ENCODE data around the gene NUCB2.

Gene NUCB2

GRCh38 chr11:17276236-17277023, at the start of gene NUCB2:
NUCB2 (plus strand) TSS chr11:17276739; CDS start chr11:17295324, 18,585 bp downstream.
- in situ Hi-C loops (cut with MboI; ENCODE audit: low sequenced_read_pairs): no loop called here

DNA sequence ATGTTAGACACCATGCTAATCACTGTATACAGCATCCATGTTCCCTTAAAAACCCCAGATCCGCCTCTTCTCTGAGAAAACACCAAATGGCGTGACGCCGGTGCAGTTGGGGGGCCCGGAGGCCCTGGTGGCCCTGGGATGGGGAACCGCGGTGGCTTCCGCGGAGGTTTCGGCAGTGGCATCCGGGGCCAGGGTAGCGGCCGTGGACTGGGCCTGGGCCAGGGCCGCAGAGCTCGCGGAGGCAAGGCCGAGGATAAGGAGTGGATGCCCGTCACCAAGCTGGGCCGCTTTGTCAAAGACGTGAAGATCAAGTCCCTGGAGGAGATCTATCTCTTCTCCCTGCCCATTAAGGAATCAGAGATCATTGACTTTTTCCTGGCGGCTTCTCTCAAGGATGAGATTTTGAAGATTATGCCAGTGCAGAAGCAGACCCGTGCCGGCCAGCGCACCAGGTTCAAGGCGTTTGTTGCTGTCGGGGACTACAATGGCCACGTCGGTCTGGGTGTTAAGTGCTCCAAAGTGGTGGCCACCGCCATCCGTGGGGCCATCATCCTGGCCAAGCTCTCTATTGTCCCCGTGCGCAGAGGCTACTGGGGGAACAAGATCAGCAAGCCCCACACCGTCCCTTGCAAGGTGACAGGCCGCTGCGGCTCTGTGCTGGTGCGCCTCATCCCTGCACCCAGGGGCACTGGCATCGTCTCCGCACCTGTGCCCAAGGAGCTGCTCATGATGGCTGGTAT, 48.2 kb upstream of the NUCB2 start:
- in situ Hi-C loops (cut with MboI; ENCODE audit: low sequenced_read_pairs): loop anchor here (25.0 kb wide), 1 partner anchor 309 kb away; the partner anchor contains the start of genes OTOG and USH1C

DNA sequence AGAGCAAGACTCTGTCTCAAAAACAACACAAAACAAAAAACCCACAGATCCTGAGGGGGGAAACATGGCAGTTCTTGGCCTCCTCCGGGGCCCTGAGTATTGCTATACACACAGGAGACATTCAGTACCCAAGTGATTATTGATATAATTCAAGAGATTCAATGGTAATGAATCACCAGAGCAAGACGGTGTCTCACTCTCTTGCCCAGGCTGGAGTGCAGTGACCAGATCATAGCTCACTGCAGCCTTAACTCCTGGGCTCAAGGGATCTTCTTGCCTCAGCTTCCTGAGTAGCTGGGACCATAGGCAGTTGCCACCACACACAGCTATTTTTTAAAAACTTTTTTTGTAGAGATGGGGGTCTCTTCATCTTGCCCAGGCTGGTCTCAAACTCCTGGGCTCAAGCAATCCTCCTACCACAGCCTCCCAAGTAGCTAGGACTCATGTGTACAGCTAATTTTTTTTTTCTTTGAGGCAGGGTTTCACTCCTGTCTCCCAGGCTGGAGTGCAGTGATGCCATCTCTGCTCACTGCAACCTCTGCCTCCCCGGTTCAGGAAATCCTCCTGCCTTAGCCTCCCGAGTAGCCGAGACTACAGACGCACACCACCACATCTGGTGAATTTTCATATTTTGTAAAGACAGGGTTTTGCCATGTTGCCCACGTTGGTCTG, 46.9 kb upstream of the NUCB2 start:
- in situ Hi-C loops (cut with MboI; ENCODE audit: low sequenced_read_pairs): loop anchor here (25.0 kb wide), 1 partner anchor 308 kb away; the partner anchor contains the start of genes OTOG and USH1C

DNA sequence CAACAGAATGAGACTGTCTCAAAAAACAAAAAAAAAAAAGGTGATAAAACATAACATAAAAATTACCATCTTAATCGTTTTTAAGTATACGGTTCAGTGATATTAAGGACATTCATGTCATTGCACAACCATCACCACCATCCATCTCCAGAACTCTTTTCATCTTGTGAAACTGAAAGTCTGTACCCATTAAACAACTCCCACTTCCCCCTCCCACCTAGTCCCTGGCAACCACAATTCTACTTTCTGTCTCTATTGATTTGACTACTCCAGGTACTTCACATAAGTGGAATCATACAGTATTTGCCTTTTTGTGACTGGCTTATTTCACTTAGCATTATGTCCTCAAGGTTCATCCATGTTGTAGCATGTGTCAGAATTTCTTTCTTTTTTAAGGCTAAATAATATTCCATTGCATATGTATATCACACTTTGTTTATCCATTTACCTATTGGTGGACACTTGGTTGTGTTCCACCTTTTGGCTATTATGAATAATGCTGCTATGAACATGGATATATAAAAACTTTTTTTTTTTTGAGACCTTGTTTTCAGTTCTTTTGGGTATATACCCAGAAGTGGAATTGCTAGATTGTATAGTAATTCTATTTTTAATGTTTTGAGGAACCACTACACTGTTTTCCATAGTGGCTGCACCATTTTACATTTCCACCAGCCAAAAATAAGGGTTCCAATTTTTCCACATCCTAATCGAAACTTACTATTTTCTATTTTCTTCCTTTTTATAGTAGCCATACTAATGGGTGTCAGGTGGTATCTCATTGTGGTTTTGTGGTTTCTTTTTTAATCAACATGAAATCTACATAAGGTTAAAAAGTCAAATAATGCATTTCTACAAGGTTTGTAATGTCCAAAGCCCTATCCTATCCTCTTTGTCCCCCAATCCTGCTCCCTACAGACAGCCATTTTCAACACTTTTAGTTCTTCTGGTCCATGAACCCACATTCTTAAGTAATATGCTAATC, 45.4 kb upstream of the NUCB2 start:
- in situ Hi-C loops (cut with MboI; ENCODE audit: low sequenced_read_pairs): loop anchor here (25.0 kb wide), 1 partner anchor 306 kb away; the partner anchor contains the start of genes OTOG and USH1C

- in situ Hi-C loops (cut with MboI; ENCODE audit: low sequenced_read_pairs): loop anchor here (25.0 kb wide), 1 partner anchor 304 kb away; the partner anchor contains the start of genes OTOG and USH1C
Observed at GRCh38 chr11:17233101-17233500, 43.4 kb upstream of the NUCB2 start.

- in situ Hi-C loops (cut with MboI; ENCODE audit: low sequenced_read_pairs): loop anchor here (25.0 kb wide), 1 partner anchor 299 kb away; the partner anchor contains the start of genes OTOG and USH1C
Observed at GRCh38 chr11:17238377-17238776, 38.2 kb upstream of the NUCB2 start.

DNA sequence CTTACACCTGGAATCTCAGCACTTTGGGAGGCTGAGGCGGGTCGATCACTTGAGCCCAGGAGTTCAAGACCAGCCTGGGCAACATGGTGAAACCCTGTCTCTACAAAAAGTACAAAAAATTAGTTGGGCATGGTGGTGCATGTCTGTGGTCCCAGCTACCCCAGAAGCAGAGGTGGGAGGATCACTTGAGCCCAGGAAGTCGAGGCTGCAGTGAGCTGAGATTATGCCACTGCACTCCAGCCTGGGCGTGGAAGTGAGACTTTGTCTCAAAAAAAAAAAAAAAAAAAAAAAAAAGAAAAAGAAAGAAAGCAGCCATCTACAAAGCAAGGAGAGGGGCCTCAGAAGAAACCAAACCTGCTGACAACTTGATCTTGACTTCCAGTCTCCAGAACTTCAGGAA, 36.6 kb upstream of the NUCB2 start:
- in situ Hi-C loops (cut with MboI; ENCODE audit: low sequenced_read_pairs): loop anchor here (25.0 kb wide), 1 partner anchor 297 kb away; the partner anchor contains the start of genes OTOG and USH1C

- in situ Hi-C loops (cut with MboI; ENCODE audit: low sequenced_read_pairs): loop anchor here (25.0 kb wide), 1 partner anchor 297 kb away; the partner anchor contains the start of genes OTOG and USH1C
Observed at GRCh38 chr11:17240780-17241179, 35.8 kb upstream of the NUCB2 start.

DNA sequence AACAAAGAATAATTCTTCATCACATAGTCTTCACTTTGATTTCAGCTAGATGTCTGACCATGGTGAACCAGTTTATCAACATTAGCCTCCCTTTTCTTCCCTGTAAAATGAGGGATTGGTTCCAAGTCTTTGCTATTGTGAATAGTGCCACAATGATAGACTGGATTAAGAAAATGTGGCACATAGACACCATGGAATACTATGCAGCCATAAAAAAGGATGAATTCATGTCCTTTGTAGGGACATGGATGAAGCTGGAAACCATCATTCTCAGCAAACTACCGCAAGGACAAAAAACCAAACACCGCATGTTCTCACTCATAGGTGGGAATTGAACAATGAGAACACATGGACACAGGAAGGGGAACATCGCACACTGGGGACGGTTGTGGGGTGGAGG, 33.6 kb upstream of the NUCB2 start:
- in situ Hi-C loops (cut with MboI; ENCODE audit: low sequenced_read_pairs): loop anchor here (25.0 kb wide), 1 partner anchor 294 kb away; the partner anchor contains the start of genes OTOG and USH1C

- in situ Hi-C loops (cut with MboI; ENCODE audit: low sequenced_read_pairs): loop anchor here (25.0 kb wide), 1 partner anchor 293 kb away; the partner anchor contains the start of genes OTOG and USH1C
Observed at GRCh38 chr11:17244046-17244445, 32.5 kb upstream of the NUCB2 start.

DNA sequence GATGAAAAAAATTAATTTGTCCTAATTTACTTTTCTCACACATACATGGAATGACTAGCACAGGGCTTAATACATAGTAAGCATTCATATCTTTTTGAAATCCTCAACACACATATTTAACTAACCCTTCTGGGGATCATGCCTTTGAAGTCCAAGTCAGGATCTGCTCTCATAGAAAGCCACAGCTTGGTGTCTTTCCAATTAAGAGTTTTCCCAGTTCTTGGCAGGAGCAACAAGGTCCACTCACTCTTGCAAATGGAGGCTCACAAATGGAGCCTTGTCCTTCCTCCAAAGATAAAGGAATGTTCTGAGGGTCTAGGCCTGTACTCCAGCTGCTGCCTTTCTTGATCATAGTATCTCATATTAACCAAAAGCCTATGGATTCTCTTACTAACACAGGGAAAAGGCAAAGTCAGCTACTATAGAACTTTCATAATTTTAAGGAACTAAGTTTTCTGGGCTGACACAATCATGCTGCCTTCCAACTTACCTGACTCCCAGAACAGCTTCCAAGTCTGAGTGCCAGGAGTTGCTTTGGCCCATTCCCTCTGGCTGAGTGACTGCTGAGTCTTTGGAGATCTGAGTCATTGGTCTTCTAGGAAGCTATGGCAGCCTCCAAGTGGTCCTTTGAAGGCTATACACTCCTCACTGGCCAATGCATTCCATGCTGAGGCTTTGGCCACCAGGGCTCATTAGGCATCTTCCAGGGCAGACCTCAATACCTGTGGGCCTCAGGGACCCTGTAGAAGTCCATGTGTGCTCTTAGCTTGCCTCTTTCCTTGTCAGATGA, 25.8 kb upstream of the NUCB2 start:
- in situ Hi-C loops (cut with MboI; ENCODE audit: low sequenced_read_pairs): no loop called here

DNA sequence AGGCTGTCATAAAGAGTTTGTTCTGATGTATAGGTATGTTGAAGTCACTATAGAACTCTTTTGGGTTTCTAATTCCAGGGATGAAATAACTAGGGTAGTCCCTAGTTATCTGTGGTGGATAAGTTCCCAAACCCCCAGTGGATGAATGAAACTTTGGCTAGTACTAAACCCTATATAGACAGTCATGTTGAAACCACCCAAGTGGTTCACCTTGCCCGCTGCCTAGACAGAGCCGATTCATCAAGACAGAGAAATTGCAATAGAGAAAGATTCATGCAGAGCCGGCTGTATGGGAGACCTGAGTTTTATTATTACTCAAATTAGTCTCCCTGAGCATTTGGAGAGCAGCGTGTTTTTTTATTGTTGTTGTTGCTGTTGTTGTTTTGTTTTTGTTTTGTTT, 23.8 kb upstream of the NUCB2 start:
- in situ Hi-C loops (cut with MboI; ENCODE audit: low sequenced_read_pairs): no loop called here

DNA sequence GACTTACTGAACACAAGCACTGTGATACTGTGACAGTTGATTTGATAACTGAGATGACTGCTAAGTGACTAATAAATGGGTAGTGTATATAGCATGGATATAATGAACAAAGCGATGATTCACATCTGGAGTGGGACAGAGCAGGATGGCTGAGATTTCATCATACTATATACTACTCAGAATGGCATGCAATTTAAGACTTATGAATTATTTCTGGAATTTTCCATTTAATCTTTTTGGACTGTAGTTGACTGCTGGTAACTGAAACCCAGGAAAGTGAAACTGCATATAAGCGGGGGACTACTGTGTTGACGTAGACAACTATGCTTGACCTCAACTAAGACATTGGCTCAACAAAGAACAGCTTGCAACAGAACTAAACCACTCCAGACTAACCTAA, 20.0 kb upstream of the NUCB2 start:
- in situ Hi-C loops (cut with MboI; ENCODE audit: low sequenced_read_pairs): no loop called here

DNA sequence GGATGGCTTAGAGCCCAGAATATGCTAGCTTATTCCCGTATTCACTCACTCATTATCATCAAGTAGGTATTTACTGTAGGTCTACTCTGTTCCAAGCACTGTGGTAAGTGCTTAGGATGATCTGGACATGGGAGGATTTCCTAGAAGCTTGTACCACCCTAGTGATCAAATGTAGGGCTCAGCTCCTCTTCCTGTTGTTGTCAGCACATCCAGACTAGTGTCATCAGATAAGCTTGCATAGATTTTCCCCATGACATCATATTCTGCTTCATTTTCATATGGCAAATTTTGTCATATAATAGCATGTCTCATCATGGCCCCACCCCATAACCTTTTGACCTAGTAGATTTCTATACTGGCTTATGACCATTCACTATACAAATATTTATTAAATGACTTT, 19.3 kb upstream of the NUCB2 start:
- in situ Hi-C loops (cut with MboI; ENCODE audit: low sequenced_read_pairs): no loop called here

DNA sequence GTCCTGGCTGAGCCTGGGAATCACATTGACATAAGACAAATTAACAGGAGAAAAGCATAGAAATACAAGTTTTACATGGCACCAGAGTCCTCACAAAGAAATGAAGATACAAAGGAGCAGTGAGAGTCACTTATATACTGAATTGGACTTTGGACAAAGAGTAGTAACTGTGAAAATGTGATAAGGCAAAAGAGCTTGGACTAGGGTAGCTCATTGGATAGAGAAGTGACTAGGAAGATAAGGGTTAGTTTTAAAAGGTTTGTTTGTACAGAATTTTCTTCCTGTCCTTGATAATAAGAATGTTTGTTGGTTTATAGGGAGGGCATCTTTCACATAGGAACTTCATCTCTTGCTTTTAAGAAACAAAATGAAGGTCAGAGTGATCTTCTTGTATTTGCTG, 17.9 kb upstream of the NUCB2 start:
- in situ Hi-C loops (cut with MboI; ENCODE audit: low sequenced_read_pairs): no loop called here

GRCh38 chr11:17259519-17259918, 17.0 kb upstream of the NUCB2 start:
- in situ Hi-C loops (cut with MboI; ENCODE audit: low sequenced_read_pairs): no loop called here

GRCh38 chr11:17260020-17260419, 16.5 kb upstream of the NUCB2 start:
- in situ Hi-C loops (cut with MboI; ENCODE audit: low sequenced_read_pairs): no loop called here

GRCh38 chr11:17263769-17264168, 12.8 kb upstream of the NUCB2 start:
- in situ Hi-C loops (cut with MboI; ENCODE audit: low sequenced_read_pairs): no loop called here

- in situ Hi-C loops (cut with MboI; ENCODE audit: low sequenced_read_pairs): no loop called here
Observed at GRCh38 chr11:17266781-17267180, 9.8 kb upstream of the NUCB2 start.
